Measurements from ENCODE around the gene PBX1. TPM values are rescaled to one million over a fixed set of nuclear protein-coding genes. Genes with fewer than 3 reads are reported as not detected.

The PBX1 gene
- total RNA-seq, 1 experiment from 2014 or later, result 102 TPM

DNA sequence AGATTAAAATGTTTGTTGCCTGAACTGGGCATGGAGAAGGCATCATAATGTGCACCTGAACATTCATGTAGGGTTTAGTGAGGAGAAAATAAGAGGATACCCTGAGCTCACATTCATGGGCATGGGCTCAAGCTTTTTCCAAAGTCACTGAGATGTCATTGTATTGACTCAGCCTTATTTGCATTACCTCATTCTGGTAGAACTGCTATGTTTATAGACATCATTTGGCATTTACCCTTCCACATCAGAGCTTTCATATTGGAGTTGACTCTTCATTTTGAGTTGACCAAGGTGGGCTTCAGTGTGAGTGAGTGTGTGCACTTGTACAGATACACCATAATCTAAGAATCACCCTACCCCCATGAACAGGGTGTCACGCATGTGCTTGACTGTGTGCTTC is 143.2 kb downstream of the PBX1 start (continued):
- TF ChIP-seq, protein P1, sequence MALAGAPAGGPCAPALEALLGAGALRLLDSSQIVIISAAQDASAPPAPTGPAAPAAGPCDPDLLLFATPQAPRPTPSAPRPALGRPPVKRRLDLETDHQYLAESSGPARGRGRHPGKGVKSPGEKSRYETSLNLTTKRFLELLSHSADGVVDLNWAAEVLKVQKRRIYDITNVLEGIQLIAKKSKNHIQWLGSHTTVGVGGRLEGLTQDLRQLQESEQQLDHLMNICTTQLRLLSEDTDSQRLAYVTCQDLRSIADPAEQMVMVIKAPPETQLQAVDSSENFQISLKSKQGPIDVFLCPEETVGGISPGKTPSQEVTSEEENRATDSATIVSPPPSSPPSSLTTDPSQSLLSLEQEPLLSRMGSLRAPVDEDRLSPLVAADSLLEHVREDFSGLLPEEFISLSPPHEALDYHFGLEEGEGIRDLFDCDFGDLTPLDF (CRISPR knock-in tag; IDR thresholded peaks at IDR 0.05), result no peak
- TF ChIP-seq ZBTB21 (CRISPR knock-in tag; IDR thresholded peaks at IDR 0.05; ENCODE audit: borderline replicate concordance) (no peak), ZNF416 (CRISPR knock-in tag; IDR thresholded peaks at IDR 0.05) (no peak)
- TF ChIP-seq, protein P2, sequence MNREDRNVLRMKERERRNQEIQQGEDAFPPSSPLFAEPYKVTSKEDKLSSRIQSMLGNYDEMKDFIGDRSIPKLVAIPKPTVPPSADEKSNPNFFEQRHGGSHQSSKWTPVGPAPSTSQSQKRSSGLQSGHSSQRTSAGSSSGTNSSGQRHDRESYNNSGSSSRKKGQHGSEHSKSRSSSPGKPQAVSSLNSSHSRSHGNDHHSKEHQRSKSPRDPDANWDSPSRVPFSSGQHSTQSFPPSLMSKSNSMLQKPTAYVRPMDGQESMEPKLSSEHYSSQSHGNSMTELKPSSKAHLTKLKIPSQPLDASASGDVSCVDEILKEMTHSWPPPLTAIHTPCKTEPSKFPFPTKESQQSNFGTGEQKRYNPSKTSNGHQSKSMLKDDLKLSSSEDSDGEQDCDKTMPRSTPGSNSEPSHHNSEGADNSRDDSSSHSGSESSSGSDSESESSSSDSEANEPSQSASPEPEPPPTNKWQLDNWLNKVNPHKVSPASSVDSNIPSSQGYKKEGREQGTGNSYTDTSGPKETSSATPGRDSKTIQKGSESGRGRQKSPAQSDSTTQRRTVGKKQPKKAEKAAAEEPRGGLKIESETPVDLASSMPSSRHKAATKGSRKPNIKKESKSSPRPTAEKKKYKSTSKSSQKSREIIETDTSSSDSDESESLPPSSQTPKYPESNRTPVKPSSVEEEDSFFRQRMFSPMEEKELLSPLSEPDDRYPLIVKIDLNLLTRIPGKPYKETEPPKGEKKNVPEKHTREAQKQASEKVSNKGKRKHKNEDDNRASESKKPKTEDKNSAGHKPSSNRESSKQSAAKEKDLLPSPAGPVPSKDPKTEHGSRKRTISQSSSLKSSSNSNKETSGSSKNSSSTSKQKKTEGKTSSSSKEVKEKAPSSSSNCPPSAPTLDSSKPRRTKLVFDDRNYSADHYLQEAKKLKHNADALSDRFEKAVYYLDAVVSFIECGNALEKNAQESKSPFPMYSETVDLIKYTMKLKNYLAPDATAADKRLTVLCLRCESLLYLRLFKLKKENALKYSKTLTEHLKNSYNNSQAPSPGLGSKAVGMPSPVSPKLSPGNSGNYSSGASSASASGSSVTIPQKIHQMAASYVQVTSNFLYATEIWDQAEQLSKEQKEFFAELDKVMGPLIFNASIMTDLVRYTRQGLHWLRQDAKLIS (CRISPR knock-in tag; IDR thresholded peaks at IDR 0.05; ENCODE audit: borderline replicate concordance), result no peak
- TF ChIP-seq, protein P3, sequence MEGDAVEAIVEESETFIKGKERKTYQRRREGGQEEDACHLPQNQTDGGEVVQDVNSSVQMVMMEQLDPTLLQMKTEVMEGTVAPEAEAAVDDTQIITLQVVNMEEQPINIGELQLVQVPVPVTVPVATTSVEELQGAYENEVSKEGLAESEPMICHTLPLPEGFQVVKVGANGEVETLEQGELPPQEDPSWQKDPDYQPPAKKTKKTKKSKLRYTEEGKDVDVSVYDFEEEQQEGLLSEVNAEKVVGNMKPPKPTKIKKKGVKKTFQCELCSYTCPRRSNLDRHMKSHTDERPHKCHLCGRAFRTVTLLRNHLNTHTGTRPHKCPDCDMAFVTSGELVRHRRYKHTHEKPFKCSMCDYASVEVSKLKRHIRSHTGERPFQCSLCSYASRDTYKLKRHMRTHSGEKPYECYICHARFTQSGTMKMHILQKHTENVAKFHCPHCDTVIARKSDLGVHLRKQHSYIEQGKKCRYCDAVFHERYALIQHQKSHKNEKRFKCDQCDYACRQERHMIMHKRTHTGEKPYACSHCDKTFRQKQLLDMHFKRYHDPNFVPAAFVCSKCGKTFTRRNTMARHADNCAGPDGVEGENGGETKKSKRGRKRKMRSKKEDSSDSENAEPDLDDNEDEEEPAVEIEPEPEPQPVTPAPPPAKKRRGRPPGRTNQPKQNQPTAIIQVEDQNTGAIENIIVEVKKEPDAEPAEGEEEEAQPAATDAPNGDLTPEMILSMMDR (IDR thresholded peaks at IDR 0.05), result no peak

DNA sequence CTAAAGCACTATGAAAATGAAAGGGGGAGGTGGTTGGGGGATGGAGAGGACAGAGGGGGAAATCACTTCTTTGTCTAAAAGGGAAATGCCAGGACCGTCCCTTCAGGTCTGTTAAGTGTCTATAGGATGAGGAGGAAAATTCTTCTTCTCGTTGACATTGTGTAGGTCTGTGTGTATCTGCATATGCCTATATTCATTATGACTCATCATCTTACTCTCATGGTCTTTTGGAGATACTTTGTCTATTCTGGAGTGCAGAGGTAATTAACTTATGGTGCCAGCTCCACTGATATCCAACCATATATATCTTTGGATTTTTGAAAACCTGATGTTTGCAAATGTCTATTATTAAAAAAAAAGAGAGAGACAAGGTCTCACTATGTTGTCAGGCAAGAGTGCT is 143.7 kb downstream of the PBX1 start:
- ChIA-PET POLR2A (no interaction called here), CTCF (interaction anchor here (1.5 kb wide), 1 partner anchor 84 kb away, joined by 4 read pairs; no protein-coding TSS in a partner anchor)
- H3K27ac Mint-ChIP-seq, result no peak overlapping the region
- H3K4me1 Mint-ChIP-seq, result peaks cover 83% of the 10 kb centered on the region
- no peaks in the 10 kb centered on the region for H3K36me3 Mint-ChIP-seq
- H3K4me3 Mint-ChIP-seq, result no peak overlapping the region
- DNase-seq (ENCODE audit: low spot score), result no peak
- TF ChIP-seq NFATC4 (CRISPR knock-in tag; IDR thresholded peaks at IDR 0.05) (no peak), FOXK1 (CRISPR knock-in tag; IDR thresholded peaks at IDR 0.05) (no peak), GRHL2 (CRISPR knock-in tag; IDR thresholded peaks at IDR 0.05; ENCODE audit: insufficient replicate concordance, severe bottlenecking) (no peak), NR3C1 (CRISPR knock-in tag; conservative IDR thresholded peaks at IDR 0.05; ENCODE audit: low read depth) (no peak), CREB1 (CRISPR knock-in tag; IDR thresholded peaks at IDR 0.05) (no peak), MXD4 (CRISPR knock-in tag; IDR thresholded peaks at IDR 0.05; ENCODE audit: borderline replicate concordance) (no peak), SMAD4 (CRISPR knock-in tag; IDR thresholded peaks at IDR 0.05) (no peak), CBFB (CRISPR knock-in tag; IDR thresholded peaks at IDR 0.05; ENCODE audit: low read depth) (no peak), FOXP1 (CRISPR knock-in tag; IDR thresholded peaks at IDR 0.05; ENCODE audit: borderline replicate concordance) (no peak), MYBL2 (CRISPR knock-in tag; IDR thresholded peaks at IDR 0.05) (no peak), KAT7 (CRISPR knock-in tag; IDR thresholded peaks at IDR 0.05; ENCODE audit: borderline replicate concordance) (no peak), JAZF1 (CRISPR knock-in tag; IDR thresholded peaks at IDR 0.05) (no peak), PRRX2 (CRISPR knock-in tag; IDR thresholded peaks at IDR 0.05) (no peak)
- TF ChIP-seq, protein P4, sequence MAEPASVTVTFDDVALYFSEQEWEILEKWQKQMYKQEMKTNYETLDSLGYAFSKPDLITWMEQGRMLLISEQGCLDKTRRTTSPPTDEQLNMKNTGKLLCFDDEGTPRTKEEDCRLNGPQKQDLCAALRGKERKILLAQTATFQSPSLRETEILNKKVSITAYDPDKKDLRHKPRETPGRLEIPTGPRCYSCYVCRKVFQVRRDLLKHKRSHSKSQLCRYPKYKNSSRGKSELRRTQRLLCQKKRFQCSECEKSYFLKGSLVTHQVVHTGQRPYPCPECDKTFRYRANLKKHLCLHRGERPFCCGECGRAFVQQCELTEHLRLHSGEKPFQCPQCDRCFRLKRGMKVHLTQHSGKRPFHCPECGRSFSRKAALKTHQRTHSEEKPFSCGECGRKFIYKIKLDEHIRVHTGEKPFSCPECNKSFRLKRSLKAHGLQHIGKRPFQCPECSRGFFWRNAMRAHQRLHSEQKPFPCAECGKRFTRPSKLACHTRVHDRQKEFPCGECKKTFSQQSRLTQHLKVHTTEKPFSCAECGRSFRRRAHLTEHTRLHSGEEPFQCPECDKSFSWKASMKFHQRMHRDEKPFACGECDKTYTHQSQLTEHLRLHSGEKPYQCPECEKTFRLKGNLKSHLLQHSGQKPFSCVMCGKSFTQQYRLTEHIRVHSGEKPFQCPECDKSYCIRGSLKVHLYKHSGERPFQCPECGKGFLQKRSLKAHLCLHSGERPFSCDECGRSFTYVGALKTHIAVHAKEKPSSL (CRISPR knock-in tag; conservative IDR thresholded peaks at IDR 0.05), result no peak
- TF ChIP-seq, protein P5, sequence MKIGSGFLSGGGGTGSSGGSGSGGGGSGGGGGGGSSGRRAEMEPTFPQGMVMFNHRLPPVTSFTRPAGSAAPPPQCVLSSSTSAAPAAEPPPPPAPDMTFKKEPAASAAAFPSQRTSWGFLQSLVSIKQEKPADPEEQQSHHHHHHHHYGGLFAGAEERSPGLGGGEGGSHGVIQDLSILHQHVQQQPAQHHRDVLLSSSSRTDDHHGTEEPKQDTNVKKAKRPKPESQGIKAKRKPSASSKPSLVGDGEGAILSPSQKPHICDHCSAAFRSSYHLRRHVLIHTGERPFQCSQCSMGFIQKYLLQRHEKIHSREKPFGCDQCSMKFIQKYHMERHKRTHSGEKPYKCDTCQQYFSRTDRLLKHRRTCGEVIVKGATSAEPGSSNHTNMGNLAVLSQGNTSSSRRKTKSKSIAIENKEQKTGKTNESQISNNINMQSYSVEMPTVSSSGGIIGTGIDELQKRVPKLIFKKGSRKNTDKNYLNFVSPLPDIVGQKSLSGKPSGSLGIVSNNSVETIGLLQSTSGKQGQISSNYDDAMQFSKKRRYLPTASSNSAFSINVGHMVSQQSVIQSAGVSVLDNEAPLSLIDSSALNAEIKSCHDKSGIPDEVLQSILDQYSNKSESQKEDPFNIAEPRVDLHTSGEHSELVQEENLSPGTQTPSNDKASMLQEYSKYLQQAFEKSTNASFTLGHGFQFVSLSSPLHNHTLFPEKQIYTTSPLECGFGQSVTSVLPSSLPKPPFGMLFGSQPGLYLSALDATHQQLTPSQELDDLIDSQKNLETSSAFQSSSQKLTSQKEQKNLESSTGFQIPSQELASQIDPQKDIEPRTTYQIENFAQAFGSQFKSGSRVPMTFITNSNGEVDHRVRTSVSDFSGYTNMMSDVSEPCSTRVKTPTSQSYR (CRISPR knock-in tag; IDR thresholded peaks at IDR 0.05), result no peak
- TF ChIP-seq, protein P6, sequence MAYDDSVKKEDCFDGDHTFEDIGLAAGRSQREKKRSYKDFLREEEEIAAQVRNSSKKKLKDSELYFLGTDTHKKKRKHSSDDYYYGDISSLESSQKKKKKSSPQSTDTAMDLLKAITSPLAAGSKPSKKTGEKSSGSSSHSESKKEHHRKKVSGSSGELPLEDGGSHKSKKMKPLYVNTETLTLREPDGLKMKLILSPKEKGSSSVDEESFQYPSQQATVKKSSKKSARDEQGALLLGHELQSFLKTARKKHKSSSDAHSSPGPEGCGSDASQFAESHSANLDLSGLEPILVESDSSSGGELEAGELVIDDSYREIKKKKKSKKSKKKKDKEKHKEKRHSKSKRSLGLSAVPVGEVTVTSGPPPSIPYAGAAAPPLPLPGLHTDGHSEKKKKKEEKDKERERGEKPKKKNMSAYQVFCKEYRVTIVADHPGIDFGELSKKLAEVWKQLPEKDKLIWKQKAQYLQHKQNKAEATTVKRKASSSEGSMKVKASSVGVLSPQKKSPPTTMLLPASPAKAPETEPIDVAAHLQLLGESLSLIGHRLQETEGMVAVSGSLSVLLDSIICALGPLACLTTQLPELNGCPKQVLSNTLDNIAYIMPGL (CRISPR knock-in tag; IDR thresholded peaks at IDR 0.05), result no peak
- no peaks in the 10 kb centered on the region for H3K9me3 Mint-ChIP-seq
- H3K27me3 Mint-ChIP-seq (ENCODE audit: low read depth), result no peaks in the 10 kb centered on the region
- no peak for ATAC-seq
